ENCODE data around the gene ANAPC2.

The ANAPC2 gene

DNA sequence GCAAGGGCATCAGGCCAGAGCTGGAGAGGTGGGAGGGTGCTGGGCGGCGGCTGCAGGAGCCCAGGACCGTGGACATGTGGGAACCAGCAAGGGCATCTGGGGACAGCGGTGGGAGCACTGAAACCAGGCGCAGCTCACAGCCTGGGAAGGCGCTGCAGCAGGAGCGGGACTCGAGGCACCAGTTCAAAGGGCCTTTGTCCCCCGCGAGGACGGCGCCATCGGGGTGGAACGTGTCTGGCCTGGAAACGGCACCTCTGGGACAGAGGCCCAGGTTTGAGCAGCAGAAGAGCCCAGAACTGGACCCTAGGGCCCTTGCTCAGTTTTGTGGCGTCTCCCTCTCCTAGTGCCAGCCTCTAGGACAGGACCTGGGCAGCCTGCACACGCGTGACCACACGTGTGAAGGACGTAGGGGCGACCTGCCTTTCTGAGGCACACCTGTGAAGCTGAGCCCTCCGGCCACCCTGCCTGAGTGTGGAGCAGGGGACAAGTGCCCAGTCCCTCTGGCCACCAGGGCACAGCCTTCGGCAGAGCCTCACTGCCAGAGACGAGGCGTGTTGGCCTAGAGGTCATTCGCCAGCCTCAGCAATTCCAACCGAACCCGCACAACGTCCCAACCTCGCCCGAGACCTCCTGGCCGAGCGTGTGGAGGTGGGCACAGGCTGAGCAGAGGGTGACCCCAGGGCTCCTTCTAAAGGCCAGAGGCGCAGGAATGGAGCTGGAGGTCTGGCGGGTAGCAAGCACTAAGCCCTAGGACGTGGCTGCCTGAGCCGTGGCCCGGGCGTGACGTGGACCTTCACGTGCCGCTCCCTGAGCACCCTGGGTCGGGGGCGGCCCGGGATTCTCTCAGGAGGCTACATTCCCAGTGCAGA lies 14.3 kb downstream of the ANAPC2 start:
- no peak for DNase-seq

- no peak for DNase-seq
These were observed 15.2 kb downstream of the ANAPC2 start for GRCh38 chr9:137172901-137173795.

GRCh38 chr9:137171149-137171900 lies 17.0 kb downstream of the ANAPC2 start:
- no peak for DNase-seq

- no peak for DNase-seq
These were observed 17.7 kb downstream of the ANAPC2 start for GRCh38 chr9:137170486-137171148.

- no peak for DNase-seq
These were observed 18.4 kb downstream of the ANAPC2 start, which contains the start of gene LRRC26 for GRCh38 chr9:137169896-137170358. Gene LRRC26 (minus strand): TSS chr9:137170051. CDS start chr9:137169943, 108 bp downstream.

- no peak for DNase-seq
These were observed 19.2 kb downstream of the ANAPC2 start for GRCh38 chr9:137168904-137169856.

GRCh38 chr9:137168573-137168903 lies 19.8 kb downstream of the ANAPC2 start:
- DNase-seq: no peak

DNA sequence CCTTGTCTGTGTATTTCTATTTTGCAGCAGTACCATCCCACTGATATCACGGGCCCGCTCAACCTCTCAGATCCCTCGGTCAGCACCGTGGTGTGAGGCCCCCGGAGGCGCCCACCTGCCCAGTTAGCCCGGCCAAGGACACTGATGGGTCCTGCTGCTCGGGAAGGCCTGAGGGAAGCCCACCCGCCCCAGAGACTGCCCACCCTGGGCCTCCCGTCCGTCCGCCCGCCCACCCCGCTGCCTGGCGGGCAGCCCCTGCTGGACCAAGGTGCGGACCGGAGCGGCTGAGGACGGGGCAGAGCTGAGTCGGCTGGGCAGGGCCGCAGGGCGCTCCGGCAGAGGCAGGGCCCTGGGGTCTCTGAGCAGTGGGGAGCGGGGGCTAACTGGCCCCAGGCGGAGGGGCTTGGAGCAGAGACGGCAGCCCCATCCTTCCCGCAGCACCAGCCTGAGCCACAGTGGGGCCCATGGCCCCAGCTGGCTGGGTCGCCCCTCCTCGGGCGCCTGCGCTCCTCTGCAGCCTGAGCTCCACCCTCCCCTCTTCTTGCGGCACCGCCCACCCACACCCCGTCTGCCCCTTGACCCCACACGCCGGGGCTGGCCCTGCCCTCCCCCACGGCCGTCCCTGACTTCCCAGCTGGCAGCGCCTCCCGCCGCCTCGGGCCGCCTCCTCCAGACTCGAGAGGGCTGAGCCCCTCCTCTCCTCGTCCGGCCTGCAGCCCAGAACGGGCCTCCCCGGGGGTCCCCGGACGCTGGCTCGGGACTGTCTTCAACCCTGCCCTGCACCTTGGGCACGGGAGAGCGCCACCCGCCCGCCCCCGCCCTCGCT lies 20.4 kb downstream of the ANAPC2 start:
- no peak for DNase-seq

DNA sequence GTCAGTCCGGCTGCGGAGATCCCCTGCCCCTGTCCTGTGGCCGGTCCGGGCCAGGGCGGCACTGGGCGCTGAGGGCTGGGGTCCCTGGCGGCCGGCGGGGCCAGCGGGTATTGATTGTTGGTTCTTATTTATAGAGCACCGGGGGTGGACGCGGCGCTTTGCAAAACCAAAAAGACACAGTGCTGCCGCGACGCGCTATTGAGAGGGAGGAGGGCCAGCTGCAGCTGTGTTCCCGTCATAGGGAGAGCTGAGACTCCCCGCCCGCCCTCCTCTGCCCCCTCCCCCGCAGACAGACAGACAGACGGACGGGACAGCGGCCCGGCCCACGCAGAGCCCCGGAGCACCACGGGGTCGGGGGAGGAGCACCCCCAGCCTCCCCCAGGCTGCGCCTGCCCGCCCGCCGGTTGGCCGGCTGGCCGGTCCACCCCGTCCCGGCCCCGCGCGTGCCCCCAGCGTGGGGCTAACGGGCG lies 21.0 kb downstream of the ANAPC2 start:
- no peak for DNase-seq

- DNase-seq: no peak
These were observed 21.8 kb downstream of the ANAPC2 start for GRCh38 chr9:137166380-137167229.

DNA sequence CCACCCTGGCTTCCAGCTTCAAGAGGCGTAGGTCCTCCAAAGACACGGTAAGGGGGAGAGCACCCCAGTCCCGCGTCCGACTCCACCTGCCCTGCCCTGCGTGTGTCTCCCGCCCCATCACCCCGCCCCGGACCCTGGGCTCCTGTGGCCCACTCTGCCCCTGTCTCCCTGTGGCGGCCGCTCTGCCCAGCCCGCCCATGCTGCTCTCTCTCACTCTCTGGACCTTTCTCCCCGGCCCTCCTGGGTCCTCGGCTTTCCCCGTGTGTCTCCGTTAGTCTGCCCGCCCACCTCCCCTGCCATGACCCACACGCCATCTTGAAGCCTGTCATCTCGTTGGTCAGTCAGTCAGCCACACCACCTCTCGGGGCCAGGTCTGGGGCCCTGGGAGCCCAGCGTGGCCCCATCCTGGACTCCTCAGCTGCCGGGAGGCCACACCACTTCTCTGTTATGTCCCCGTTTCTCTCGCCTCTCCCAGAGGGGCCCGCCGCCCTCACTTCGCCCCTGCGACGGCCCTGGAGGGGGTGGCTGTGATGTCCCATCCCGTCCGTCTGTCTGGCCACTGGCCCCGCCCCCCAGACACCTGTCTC lies 23.0 kb downstream of the ANAPC2 start:
- DNase-seq: no peak

GRCh38 chr9:137164370-137165249 lies 23.8 kb downstream of the ANAPC2 start:
- no peak for DNase-seq

DNA sequence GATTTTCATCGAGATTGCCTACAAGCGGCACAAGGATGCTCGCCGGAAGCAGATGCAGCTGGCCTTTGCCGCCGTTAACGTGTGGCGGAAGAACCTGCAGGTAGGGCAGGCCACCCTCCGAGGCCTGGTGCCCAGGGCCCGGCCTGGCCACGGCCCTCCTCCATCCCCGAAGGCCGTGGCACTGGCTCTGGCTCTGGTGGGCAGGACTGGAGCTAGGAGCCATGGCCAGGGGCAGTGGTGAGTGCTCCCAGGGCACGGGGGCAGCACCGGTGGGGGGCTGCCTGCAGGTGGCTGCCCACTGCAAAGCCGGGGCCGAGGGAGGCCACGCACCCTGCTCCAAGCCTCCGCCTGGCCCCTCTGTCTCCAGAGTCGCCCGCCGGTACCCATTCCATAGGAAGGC lies 24.6 kb downstream of the ANAPC2 start:
- no peak for DNase-seq

DNA sequence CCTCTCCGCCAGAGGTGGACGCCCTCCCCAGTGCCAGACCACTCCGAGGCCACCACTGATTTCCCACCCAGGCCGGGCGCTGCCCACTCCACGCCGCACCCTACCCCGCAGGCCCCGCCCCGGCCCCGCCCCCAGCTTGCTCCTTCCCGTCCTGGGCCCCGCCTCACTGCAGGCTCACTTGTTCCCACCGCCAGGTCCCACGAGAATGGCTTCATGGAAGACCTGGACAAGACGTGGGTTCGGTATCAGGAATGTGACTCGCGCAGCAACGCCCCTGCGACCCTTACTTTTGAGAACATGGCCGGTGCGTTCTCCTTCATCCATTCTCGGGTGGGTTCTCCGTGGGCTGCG lies 25.0 kb downstream of the ANAPC2 start:
- DNase-seq: no peak

- no peak for DNase-seq
These were observed 25.6 kb downstream of the ANAPC2 start for GRCh38 chr9:137162505-137163364.

DNA sequence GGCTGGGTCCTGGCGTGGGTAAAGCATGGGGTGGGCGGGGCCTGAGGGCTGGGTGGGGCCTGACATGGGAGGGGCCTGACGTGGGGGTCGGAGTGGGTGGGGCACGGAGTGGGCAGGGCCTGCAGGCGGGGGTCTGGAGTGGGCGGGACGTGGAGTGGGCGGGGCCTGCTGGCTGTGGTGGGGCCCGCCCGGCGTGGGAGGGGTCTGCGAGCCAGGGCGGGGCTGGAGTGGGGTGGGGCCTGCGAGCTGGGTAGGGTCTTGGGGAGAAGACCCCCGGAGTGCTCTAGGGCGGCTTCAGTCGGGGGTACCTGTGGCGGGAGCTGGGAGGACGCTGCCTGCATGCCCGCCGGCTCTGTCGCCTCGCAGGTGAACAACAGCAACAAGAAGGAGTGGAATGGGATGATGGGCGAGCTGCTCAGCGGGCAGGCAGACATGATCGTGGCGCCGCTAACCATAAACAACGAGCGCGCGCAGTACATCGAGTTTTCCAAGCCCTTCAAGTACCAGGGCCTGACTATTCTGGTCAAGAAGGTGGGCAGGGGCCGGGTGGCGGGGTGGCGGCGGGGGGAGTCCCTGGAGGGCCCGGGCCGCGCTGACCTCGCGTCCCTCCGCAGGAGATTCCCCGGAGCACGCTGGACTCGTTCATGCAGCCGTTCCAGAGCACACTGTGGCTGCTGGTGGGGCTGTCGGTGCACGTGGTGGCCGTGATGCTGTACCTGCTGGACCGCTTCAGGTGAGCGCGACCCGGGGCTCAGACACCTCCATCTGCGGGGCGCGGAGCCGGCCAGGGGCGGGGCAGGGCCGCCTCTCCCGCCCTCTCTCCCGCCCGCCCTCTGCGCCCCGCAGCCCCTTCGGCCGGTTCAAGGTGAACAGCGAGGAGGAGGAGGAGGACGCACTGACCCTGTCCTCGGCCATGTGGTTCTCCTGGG lies 26.5 kb downstream of the ANAPC2 start:
- DNase-seq: no peak
